ENCODE measurements around the gene HCFC1.
A peak's percentile ranks its signal among the peaks of the same experiment; 100 is the strongest.

Gene HCFC1

DNA sequence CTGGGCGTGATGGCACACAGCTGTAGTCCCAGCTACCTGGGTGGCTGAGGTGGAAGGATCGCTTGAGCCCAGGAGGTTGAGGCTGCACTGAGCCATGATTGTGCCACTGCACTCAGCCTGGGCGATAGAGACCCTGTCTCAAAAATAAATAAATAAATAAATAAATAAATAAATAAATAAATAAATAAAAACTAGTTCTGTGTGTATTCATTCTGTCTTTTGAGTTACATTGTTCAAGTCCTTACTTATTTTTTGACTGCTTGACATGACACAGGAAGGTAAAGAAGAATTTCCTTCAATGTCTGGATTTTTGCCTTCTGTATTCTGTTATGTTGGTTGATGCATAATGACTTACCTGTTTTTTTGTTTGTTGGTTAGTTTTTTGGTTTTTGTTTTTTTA, 34.6 kb downstream of the HCFC1 start:
- no peak for DNase-seq

DNA sequence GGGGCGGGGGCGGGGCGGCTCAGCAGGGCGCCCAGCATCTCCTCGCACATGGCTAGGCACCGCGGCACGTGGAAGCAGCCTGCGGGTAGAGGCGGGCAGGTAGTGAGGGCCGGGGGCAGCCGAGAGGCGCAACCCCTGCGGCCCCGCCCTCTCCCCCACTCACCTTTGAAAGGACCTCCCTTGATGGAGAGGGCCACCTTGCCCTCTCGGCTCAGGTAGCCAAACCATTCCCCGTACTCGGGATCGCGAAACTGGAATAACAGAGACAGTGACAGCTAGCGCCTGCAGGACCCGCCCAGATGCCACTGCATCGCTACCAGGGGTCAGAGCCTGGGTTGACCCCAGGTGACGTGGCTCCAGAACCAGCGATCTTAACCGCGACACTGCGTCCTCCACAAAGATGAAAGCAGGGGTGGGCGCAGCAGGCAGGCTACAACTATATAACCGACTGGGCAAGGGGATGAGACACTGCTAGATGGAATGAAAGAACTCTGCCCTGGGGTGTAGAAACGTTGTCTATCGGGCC, 36.2 kb downstream of the HCFC1 start:
- no peak for DNase-seq

DNA sequence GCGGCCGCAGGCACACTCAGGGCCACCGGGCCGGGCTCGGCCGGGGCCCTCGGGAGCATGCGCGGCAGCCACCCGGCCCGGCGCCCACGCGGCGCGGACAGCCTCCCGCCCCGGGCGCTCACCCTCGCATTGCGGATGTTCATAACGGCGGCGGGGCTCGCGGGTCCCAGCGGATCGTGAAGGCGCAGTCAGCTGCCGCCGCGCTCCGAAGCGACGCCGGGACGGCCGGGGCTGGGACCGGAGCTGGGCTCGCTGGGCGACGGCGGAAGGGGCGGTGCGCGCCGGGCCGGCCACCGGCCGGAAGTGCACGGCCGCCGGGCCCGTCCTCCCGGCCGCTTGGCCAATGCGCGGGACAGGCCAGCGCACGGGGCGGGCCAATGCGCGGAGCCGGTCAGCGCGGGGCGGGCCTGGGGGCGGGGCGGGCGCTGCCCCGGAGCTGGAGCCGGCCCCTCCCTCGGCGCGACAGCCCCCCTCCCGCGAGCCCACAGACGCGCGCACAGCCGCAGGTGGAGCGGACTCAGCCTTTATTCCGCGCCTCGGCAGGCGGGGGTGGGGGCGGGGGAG, 36.8 kb downstream of the HCFC1 start, which contains the start of gene NAA10:
Gene NAA10 (minus strand): TSS at position 276 of the 564 bp plus-strand sequence. CDS start 133 bp downstream, at position 143.
- peak; percentile 77 for DNase-seq

DNA sequence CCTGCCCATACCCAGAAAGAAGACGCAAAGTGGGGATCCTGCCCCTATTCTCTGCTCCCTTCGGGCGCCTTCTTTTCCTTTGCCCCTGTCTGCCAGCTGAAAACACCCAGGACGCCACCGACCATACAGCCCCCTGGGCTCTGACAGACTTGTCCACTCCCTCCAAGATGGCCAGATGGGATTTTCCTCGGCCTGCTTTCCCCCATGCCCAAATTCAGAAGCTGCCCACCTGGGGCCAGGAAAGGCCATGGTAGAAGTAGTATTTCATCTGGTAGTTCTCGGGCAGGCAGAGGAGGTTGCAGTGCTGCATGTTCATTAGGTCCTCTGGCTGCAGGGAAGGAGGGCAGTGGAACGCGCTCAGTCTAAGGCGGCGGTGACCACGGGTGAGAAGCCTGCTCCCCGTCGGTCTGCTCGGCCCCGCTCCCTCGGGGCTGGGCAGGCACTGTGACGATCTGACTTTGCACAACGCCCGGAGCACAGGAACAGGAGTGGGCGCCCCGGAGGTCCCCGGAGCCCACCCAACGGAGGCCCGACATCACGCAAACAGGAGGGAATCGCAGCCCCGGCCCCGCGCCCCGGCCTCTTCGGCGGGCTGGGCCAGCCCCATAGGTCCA, 37.4 kb downstream of the HCFC1 start:
- DNase-seq = no peak

DNA sequence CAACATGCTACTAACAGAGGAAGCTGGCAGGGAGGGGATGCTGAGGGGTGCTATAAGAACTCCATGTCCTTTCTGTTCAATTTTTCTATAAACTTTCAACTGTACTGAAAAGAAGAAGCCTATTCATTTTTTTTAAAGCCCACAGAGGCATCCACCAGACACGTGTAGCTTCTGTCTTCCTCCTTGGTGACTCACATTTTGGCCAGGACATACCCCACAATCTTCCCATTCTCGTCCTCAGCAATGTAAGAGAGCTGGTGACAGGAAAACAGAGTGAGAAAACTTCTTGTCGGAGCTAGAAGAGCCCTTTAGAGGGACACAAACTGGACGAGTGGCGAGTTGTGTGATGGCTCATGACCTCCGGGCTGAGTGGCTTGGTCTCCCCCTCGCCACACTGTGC, 37.9 kb downstream of the HCFC1 start:
- DNase-seq = no peak

DNA sequence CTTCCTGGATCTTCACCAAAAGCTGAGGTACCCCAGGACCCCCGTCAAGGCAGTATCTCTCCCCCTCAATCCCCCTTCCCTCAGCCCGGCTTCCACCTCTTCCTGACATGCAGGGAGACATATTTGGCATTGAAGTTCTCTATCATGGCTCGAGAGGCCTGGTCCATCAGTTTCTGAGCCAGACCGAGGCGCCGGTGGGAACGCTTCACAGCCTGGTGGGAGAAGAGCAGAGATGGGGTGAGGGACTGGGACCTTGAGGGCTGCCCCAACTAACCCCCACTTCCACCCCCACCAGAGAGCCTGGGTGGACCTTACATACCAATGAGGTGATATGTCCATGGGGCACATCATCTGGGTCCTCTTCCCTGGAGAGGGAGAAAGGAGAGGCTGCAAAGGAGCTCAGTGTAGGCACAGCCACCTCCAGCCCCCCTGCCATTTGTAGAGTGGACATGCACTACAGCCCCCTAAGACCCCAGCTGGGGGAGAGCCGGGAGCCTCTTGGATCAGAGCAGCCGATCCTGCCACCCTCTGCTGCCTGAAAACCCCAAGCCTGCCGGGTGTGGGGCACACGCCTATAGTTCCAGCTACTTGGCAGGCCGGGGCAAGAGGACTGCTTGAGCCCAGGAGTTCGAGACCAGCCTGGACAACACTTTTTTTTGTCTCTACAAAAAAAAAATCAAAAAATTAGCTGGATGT, 39.2 kb downstream of the HCFC1 start:
- no peak for DNase-seq

DNA sequence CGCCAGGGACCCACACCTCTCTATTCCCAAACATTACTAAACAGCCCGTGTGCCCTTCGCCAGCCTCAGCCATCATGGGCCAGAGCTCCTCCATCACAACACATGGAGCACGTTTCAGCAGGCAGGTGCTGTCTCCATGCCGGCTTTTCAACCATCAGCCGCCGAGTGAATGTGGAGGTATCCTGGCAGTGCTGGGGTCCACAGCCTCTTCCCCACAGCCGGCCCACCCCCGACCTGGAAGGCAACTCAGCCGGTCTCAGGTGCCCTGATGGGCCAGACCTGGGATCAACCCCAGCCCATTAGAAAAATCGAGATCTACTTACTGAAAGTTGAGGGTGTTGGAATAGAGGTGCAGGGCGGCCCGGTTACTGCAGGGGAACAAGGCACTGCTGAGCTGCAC, 39.9 kb downstream of the HCFC1 start:
- no peak for DNase-seq

DNA sequence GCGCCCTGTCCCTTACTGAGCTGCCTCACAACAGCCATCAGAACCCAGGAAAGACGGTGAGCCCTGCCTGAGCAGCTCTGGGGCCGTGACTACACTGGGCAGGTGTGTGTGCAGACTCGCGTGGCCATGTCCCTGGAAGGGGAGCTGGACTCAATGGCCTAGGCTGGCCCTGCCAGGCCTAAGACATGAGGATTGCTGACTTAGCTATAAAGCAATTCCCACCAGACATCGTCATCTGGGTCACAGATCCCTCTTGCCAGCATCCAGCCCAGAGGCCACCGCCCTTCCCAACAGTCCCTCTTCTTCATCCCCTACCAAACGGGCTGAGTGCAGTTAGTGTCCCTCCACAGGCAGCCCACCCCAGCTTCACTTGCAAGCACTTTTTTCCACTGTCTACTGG, 40.5 kb downstream of the HCFC1 start:
- no peak for DNase-seq

DNA sequence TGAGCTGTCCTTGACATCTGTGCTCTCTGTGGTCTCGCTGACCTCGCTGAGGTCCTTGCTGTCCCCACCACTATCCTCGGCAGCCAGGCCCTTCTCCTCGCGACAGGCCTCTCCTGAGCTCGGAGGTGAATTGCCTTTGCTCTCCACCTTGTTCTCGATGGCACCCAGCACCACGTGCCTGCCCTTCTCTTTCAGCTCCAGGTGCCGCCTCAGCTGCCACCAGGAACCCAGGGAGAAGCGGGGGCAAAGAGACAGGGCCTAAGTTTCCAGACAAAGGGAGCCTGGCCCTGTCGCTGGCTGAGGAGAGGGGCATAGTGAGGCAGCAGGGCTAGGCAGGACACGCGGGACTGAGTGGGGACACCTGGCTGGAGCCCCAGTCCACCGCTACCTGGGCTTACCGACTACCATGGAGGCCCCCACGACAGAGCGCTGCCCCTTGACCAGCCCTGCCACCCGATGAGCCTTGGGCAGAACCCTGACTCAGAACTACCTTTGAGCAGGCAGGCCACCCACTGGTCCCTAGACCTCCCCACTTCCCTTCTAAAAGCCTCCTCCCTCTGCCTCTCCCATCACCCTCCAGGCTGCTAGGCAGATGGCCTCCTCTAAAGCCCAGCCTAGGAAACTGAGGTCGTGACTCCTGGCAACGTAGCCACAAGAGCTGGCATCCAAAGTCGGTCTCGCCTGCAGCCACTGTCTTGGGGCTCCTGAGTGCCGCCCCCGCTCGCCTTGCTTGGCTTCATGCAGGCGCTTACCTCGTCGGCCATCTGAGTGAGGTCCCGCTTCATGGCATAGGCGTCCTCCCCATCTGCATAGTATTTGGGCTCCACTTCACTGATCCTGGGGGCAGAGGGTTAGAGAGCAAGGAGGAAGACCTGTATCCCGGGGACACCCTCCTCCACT, 41.4 kb downstream of the HCFC1 start:
- DNase-seq = no peak

DNA sequence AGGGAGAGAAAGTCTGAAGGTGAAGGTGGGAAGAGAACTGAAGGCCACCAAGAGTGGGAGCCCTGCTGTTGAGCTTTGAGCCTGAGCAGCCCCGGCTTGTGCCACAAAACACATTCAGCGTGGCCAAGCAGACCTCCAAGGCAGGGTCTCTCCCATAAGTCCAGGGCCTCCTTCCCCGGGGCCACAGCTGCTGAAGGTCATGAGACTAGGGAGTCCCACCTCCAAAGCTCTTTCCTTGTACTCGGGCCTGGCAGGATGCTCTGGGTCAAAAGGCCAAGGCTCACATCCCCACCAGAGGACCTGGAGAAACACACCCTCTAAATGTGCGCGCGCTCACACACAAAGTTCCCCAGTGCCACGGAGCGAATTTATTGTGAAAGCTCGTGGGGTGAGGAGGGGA, 42.0 kb downstream of the HCFC1 start:
- DNase-seq = no peak

DNA sequence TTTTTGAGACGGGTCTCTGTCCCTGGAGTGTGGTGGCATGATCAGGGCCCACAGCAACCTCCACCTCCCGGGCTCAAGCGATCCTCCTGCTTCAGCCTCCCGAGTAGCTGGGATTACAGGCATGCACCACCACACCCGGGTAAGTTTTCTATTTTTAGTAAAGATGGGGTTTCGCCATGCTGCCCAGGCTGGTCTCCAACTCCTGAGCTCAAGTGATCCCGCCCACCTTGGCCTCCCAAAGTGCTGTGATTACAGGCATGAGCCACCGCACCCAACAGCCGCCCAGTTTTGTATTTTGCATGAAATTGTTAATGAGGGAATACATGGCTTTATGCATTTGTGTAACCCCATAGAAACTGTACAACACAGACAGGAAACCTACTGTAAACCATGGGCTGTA, 42.8 kb downstream of the HCFC1 start:
- DNase-seq = no peak

DNA sequence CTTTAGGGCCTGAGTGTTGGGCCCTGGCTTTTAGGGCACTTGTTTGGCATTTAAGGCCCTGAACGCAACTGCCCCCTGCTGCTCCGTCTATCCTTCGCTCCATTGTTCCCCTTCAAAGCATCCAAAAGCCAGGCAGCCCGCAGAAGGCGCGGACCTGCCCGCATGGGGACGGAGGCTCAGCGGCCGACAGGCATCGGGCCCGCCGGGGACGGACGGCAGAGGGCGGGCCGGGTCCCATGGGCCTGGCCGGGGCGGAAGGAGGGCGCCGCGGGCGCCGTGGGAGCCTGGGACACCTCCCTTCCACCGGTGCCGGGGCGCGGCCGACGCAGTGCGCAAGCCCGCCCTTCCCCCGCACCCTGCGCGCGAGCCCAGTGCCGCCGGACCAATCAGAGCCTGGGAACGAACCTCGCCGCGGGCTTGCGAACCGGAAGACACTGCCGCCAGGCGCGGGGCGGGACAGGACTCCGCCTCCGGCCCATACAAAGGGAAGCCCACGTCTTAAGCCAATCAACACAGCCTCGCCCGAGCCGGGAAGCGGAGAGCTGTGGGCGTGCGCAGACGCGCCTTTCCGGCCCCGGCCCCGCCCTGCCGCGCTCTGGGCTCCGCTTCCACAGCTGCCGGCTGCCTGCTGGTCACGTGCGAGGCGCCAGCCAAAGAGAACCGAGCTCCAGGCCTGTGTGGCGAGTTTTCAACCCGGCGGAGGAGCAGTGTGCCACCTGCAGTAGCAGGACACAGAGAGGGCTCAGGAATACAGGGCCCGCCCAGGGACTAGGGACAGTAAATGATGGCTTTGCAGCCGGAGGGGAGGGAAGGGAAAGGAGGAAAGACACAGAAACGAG, 43.5 kb downstream of the HCFC1 start:
- DNase-seq = peak; percentile 99

DNA sequence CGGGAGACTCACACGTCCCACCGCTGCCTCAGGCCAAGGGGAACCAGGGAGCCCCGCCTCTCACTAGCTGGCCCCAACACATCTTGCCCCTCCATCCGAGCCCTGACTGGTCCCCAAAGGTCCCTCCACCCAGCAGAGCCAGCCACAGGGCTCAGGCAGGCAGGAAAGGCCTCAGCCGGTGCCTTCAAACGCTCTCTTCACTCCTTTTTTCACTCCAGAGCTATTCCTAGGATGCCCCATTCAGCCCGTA, 44.0 kb downstream of the HCFC1 start:
- DNase-seq = no peak

DNA sequence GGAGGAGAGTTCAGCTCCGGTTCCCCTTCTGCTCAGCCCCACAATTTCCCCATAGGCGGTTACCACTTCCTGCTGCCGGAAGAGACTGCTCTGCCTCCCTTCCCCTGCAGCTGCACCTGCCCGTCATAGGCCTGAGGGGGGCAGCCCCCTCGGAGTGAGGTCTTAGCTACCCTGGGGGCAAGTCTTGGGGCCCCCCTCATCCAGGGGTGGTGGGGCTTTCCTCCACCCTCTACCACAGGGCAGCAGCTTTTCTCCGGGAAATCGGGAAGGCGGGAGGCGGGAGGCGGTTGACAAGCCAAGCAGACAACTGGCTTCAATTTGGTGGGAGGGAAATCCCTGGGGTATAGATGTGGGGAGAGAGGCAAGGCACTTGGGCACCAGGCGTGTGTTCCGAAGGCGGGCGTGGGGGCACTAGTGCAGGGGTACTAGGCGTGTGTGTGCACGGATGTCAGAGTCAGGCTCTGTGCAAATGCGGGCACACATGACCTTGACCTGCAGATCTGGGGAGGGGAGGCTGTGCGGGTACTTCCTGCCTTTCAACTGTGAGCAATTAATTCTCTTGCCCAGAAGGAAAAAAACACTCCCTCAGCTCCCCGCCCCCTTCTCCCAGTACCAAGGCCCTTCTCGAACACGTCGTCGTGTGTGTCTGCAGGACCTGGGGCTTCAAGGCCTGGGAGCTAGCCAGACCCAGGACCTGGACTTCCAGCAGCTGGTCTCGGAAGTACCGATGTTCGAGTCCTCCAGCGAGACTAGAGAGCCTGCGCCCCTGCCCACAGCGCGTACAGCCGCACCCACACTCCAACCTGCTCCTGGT, 44.6 kb downstream of the HCFC1 start:
- peak; percentile 88 for DNase-seq

DNA sequence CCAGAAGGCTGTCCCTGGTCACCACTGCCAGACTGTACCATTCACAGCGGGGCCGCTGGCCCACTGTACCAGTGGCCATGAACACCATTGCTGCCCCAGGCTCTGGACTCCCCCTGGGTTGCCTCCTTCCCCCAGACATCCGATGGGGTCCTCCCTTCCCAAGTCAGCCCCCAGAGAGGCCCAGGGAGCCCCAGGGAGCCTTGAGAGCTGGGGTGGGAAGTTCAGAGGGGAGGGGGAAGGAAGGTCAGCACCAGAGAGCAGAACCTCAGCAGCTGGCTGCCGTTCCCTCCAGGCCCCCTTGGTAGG, 45.1 kb downstream of the HCFC1 start:
- no peak for DNase-seq

DNA sequence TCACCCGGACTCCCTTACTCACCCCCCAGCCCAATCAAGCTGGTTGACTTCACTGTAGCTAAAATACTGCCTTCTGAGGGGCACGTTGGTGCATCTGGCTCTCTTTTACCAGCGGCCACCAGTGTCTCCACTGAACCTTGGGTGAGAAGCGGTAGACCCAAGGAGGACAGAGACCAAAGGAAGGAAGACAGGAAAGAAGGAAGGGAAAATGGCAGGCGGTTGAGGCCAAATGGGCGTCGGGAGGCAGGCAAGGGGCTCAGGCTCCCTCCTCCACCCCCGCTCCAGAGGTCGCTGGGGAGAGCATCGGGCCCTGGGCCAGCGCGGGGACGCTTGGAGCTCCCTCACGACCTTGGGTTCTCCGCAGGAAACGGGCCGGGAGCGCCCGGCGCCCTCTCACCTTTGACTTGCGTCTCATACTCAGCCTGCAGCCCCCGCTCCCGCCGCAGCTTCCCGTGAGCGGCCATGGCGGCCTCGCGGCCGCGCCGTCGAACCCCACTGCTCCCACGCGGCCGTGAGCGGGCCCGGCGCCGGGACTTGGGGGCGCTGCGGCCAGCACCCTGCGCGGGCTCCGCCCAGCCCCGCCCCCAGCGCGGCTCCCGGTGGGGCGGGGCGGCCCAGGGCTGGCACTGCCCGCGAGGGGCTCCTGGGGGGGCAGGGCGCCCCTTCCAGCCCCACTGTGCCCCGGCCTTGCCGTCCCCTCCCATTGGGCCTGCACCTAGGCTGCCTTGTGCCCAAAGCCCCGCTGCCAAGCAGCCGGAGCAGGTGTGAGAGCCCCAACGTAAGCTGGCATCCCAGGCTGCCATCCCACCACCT, 45.7 kb downstream of the HCFC1 start, which contains the start of gene ARHGAP4:
Gene ARHGAP4 (minus strand): TSS at position 526 of the 813 bp plus-strand sequence. CDS start 62 bp downstream, at position 464.
- peak; percentile 56 for DNase-seq

DNA sequence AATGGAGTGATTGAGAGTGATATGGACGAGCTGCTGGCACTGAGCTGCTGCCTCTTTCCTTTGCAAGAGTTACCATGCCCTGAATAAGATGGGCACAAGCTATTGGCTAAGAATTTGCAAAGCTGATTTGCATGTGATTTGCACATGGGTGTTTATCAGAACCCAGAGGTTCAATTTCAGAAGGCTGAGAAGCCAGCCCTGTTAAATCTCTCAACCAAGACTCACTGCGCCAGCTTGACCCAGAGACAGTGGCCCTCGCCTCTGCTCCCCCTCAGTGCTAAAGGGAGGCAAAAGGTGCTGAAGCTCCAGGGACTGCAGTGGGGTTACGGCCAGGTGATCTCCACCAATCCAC, 46.3 kb downstream of the HCFC1 start:
- DNase-seq = peak; percentile 51

DNA sequence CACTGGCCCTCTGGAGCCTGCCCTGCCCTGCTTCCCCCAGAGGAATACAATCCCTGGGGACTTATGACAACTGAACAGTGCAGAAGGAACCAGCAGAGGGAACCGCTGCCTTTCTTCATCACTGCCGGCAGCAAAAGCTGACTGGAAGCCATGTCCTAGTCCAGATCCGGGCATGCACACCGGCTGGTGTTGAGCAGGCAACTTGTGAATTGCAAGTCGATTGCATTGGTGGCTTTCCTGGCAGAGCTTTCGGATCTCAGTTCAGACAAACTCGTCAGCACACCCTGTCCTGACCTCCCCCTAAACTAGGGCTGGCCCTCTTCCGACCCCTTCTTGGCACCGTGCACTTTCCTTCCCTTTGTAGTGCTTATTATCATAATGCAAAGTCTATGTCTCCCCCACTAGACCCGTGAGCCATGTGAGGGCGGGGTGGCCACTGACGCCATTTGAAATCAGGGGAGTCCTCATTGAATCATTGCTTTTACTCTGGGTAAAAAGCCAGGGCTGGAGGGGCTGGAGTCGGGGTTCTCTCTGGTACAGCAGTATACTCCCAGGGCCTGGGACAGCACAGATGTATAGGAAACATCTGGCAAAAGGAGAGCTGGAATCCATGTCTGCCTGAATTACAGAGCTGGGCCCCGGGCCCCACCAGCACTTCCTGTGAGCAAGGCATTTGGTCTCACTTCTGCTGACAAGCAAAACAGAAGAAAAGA, 47.3 kb downstream of the HCFC1 start:
- peak; percentile 44 for DNase-seq

DNA sequence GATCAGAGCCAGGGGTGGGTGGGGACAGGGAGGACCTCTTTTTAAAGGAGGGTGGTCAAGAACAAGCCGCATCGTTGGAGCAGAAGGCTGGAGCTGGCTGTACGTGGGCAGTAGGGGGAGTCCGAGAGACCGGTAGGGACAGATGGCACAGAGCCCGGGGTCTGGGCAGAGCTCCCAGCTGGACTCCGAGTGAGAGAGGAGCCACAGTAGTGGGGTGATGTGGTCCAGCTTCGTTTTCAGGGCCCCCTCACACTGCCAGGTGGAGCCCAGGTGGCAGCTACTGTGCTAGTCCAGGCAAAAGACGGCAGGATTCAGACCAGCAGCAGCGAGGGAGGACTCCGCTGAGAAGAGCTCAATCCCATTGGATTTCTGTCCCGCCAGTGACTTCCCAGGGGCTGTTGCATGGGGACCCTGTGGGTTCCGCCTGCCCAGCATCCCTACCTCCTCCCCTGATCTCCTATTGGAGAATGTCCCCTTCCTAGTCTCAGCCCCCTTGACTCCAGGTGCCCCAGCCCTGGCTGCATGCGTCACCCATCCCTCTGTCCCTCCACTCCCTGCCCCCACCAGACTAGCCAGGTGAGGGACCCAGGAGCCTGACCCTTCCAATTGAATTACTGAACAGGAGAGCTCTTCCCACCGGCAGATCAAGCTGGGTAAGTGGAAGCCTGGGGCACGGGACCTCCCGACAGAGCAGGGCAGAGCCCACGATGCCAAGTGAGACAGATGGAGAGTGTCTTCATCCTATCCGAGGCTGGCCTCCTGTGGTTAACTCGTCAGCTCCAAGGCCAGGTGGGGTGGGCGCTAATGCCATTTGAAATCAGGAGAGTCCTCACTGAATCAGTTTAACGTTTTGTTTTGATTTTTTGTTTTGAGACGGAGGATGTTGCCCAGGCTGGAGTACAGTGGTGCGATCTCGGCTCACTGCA, 48.4 kb downstream of the HCFC1 start:
- DNase-seq = peak; percentile 35
